IMR-90 (cell line): ENCODE measurements around the gene SLIT3.

ENCODE experiments used
- MAFK ChIP-seq: IDR thresholded peaks from 2 replicates; pipeline ENCODE4 v1.6.1; 2012; ENCODE audit warnings: low read depth, low read length, improper control_type of control experiment
- POLR2A ChIP-seq: IDR thresholded peaks from 2 replicates; pipeline ENCODE4 v1.6.1; 2012; ENCODE audit warnings: mild to moderate bottlenecking, low read depth, low read length
- RAD21 ChIP-seq: IDR thresholded peaks from 2 replicates; pipeline ENCODE4 v1.6.1; 2012; ENCODE audit warnings: low read length, improper control_type of control experiment
- RFX5 ChIP-seq: IDR thresholded peaks from 2 replicates; pipeline ENCODE4 v1.8.0; 2012; ENCODE audit warnings: low read depth, mild to moderate bottlenecking, low read length, moderate library complexity
- TF ChIP-seq, protein P1 (sequence below): conservative IDR thresholded peaks from 2 replicates; pipeline ENCODE4 v1.5.1; 2012; ENCODE audit warnings: mild to moderate bottlenecking, low read depth, low read length, improper control_type of control experiment
- TF ChIP-seq, protein P2 (sequence below): fragments of 150-350 bp; IDR thresholded peaks from 2 replicates; pipeline ENCODE4 v1.6.1; 2016; ENCODE audit warnings: low read depth, mild to moderate bottlenecking, low read length, moderate library complexity, borderline replicate concordance

DNA sequence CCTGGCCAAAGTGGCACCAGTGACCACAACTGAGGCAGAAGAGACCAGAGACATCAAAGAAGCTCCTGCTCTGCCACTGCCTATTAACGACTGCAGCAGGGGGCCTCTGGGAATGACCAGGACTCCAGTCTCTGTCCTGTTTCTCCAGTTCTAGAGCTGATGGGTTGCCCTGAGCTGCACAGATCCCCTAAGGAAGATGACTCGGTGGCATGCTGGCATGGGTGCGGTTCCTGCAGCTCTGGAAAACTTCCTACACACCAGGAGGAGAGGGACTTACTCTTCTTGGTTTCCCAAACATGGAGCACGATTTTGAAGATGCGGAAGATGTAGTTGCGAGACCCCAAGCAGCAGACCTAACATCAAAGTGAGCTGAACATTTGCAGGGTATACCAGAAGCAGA is 2.7 kb downstream of the SLIT3 start:
- TF ChIP-seq MAFK (no peak), POLR2A (no peak), RAD21 (no peak), RFX5 (no peak)
- TF ChIP-seq, protein P1, sequence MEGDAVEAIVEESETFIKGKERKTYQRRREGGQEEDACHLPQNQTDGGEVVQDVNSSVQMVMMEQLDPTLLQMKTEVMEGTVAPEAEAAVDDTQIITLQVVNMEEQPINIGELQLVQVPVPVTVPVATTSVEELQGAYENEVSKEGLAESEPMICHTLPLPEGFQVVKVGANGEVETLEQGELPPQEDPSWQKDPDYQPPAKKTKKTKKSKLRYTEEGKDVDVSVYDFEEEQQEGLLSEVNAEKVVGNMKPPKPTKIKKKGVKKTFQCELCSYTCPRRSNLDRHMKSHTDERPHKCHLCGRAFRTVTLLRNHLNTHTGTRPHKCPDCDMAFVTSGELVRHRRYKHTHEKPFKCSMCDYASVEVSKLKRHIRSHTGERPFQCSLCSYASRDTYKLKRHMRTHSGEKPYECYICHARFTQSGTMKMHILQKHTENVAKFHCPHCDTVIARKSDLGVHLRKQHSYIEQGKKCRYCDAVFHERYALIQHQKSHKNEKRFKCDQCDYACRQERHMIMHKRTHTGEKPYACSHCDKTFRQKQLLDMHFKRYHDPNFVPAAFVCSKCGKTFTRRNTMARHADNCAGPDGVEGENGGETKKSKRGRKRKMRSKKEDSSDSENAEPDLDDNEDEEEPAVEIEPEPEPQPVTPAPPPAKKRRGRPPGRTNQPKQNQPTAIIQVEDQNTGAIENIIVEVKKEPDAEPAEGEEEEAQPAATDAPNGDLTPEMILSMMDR, result no peak
- TF ChIP-seq, protein P2, sequence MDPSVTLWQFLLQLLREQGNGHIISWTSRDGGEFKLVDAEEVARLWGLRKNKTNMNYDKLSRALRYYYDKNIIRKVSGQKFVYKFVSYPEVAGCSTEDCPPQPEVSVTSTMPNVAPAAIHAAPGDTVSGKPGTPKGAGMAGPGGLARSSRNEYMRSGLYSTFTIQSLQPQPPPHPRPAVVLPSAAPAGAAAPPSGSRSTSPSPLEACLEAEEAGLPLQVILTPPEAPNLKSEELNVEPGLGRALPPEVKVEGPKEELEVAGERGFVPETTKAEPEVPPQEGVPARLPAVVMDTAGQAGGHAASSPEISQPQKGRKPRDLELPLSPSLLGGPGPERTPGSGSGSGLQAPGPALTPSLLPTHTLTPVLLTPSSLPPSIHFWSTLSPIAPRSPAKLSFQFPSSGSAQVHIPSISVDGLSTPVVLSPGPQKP, result no peak
